Stimulated activated effector memory CD8-positive, alpha-beta T cell treated with anti-CD3 and anti-CD28 coated beads, Interleukin-12 subunit alpha, Interleukin-12 subunit beta, amount 100 ng/mL, for 72 hours (primary cell): ENCODE data around the gene RGR.

ENCODE experiments used
- ATAC-seq: fragments of 150-1000 bp; cut with Tn5 transposase; 2 replicates; pipeline ENCODE4 v1.10.0; 2021
- DNase-seq, 2 donors: peaks; one replicate each; pipeline ENCODE4 v3.0.0; 2021 to 2022; ENCODE audit warnings: low spot score in 2 of 2
- H3K27ac Mint-ChIP-seq: one replicate; pipeline ENCODE4 v1.8.0; 2022; ENCODE audit warnings: mild to moderate bottlenecking, mixed read lengths
- H3K36me3 Mint-ChIP-seq: one replicate; pipeline ENCODE4 v1.8.0; 2022; ENCODE audit warnings: mild to moderate bottlenecking, mixed read lengths
- H3K4me1 Mint-ChIP-seq: one replicate; pipeline ENCODE4 v1.8.0; 2022; ENCODE audit warnings: mixed read lengths
- H3K4me3 Mint-ChIP-seq: one replicate; pipeline ENCODE4 v1.8.0; 2022; ENCODE audit warnings: mild to moderate bottlenecking, mixed read lengths
- H3K9me3 Mint-ChIP-seq: one replicate; pipeline ENCODE4 v1.8.0; 2022; ENCODE audit warnings: mixed read lengths

The RGR gene

GRCh38 chr10:84235096-84235495 lies 9.8 kb upstream of the RGR start:
- no peak for DNase-seq
- no peak for ATAC-seq
- Mint-ChIP-seq H3K27ac (no peak overlapping the region), H3K9me3 (no peaks in the 10 kb centered on the region), H3K4me1 (no peaks in the 10 kb centered on the region), H3K4me3 (no peak overlapping the region), H3K36me3 (no peaks in the 10 kb centered on the region)

GRCh38 chr10:84236807-84237198 lies 8.1 kb upstream of the RGR start:
- H3K27ac Mint-ChIP-seq: no peak overlapping the region
- no peaks in the 10 kb centered on the region for H3K4me1 Mint-ChIP-seq
- no peaks in the 10 kb centered on the region for H3K9me3 Mint-ChIP-seq

GRCh38 chr10:84237199-84238051 lies 7.4 kb upstream of the RGR start:
- ATAC-seq: no peak

More at GRCh38 chr10:84236807-84237198, 8.1 kb upstream of the RGR start:
- ATAC-seq: no peak
- DNase-seq: no peak
- Mint-ChIP-seq H3K36me3 (no peaks in the 10 kb centered on the region), H3K4me3 (no peak overlapping the region)

GRCh38 chr10:84238909-84239308 lies 5.9 kb upstream of the RGR start:
- Mint-ChIP-seq H3K36me3 (no peaks in the 10 kb centered on the region), H3K4me3 (no peak overlapping the region), H3K9me3 (no peaks in the 10 kb centered on the region), H3K4me1 (no peaks in the 10 kb centered on the region), H3K27ac (no peak overlapping the region)
- DNase-seq: no peak
- no peak for ATAC-seq

More at GRCh38 chr10:84237199-84238051, 7.4 kb upstream of the RGR start:
- H3K4me1 Mint-ChIP-seq: no peaks in the 10 kb centered on the region
- H3K36me3 Mint-ChIP-seq: no peaks in the 10 kb centered on the region
- H3K27ac Mint-ChIP-seq: no peak overlapping the region
- no peaks in the 10 kb centered on the region for H3K9me3 Mint-ChIP-seq
- DNase-seq: no peak
- H3K4me3 Mint-ChIP-seq: no peak overlapping the region

GRCh38 chr10:84241185-84241790 lies 3.6 kb upstream of the RGR start, which contains the start of gene LRIT1:
LRIT1 (minus strand) TSS chr10:84241546; CDS start chr10:84241439, 107 bp downstream.
- no peaks in the 10 kb centered on the region for H3K36me3 Mint-ChIP-seq
- H3K27ac Mint-ChIP-seq: no peak within 1 kb of the TSS
- H3K4me3 Mint-ChIP-seq: no peak within 1 kb of the TSS
- no peaks in the 10 kb centered on the region for H3K9me3 Mint-ChIP-seq
- ATAC-seq (peak; percentile 5), DNase-seq (no peak)
- no peaks in the 10 kb centered on the region for H3K4me1 Mint-ChIP-seq

GRCh38 chr10:84243759-84244158 lies 1.1 kb upstream of the RGR start:
- no peak overlapping the region for H3K27ac Mint-ChIP-seq
- H3K36me3 Mint-ChIP-seq: no peaks in the 10 kb centered on the region
- no peaks in the 10 kb centered on the region for H3K9me3 Mint-ChIP-seq
- no peaks in the 10 kb centered on the region for H3K4me1 Mint-ChIP-seq
- DNase-seq: no peak
- no peak for ATAC-seq
- H3K4me3 Mint-ChIP-seq: no peak overlapping the region

- no peak overlapping the region for H3K4me3 Mint-ChIP-seq
- ATAC-seq (no peak), DNase-seq (no peak)
- H3K9me3 Mint-ChIP-seq: no peaks in the 10 kb centered on the region
- no peak overlapping the region for H3K27ac Mint-ChIP-seq
- H3K36me3 Mint-ChIP-seq: no peaks in the 10 kb centered on the region
- H3K4me1 Mint-ChIP-seq: no peaks in the 10 kb centered on the region
Measured at GRCh38 chr10:84247496-84247895, 2.6 kb downstream of the RGR start.

GRCh38 chr10:84248794-84249193 lies 3.9 kb downstream of the RGR start:
- Mint-ChIP-seq H3K4me3 (no peak overlapping the region), H3K36me3 (no peaks in the 10 kb centered on the region), H3K4me1 (no peaks in the 10 kb centered on the region), H3K27ac (no peak overlapping the region), H3K9me3 (no peaks in the 10 kb centered on the region)
- DNase-seq (no peak), ATAC-seq (no peak)

- Mint-ChIP-seq H3K4me3 (no peak overlapping the region), H3K27ac (no peak overlapping the region), H3K4me1 (no peaks in the 10 kb centered on the region), H3K9me3 (no peaks in the 10 kb centered on the region), H3K36me3 (no peaks in the 10 kb centered on the region)
- DNase-seq (no peak), ATAC-seq (no peak)
Measured at GRCh38 chr10:84254552-84255478, 10.0 kb downstream of the RGR start.

GRCh38 chr10:84256510-84257342 lies 11.9 kb downstream of the RGR start:
- H3K27ac Mint-ChIP-seq: no peak overlapping the region
- peak; percentile 25 to 75 for DNase-seq
- ATAC-seq: peak; percentile 65

GRCh38 chr10:84257343-84258020 lies 12.6 kb downstream of the RGR start:
- Mint-ChIP-seq H3K4me1 (no peaks in the 10 kb centered on the region), H3K9me3 (no peaks in the 10 kb centered on the region), H3K4me3 (no peak overlapping the region), H3K36me3 (no peaks in the 10 kb centered on the region), H3K27ac (no peak overlapping the region)
- DNase-seq (no peak), ATAC-seq (no peak)

More at GRCh38 chr10:84256510-84257342, 11.9 kb downstream of the RGR start:
- no peaks in the 10 kb centered on the region for H3K4me1 Mint-ChIP-seq
- no peak overlapping the region for H3K4me3 Mint-ChIP-seq
- no peaks in the 10 kb centered on the region for H3K36me3 Mint-ChIP-seq
- no peaks in the 10 kb centered on the region for H3K9me3 Mint-ChIP-seq

- ATAC-seq (no peak), DNase-seq (no peak)
- H3K4me1 Mint-ChIP-seq: no peaks in the 10 kb centered on the region
- H3K27ac Mint-ChIP-seq: no peak overlapping the region
- H3K4me3 Mint-ChIP-seq: no peak overlapping the region
- no peaks in the 10 kb centered on the region for H3K9me3 Mint-ChIP-seq
- no peaks in the 10 kb centered on the region for H3K36me3 Mint-ChIP-seq
Measured at GRCh38 chr10:84258034-84258695, 13.3 kb downstream of the RGR start.

GRCh38 chr10:84261236-84261915 lies 16.5 kb downstream of the RGR start:
- DNase-seq (no peak), ATAC-seq (no peak)
- Mint-ChIP-seq H3K27ac (no peak overlapping the region), H3K4me3 (no peak overlapping the region), H3K9me3 (no peaks in the 10 kb centered on the region), H3K36me3 (no peaks in the 10 kb centered on the region), H3K4me1 (peaks cover 9% of the 10 kb centered on the region)
